ENCODE results near the gene SOBP. TPM values are rescaled to one million over a fixed set of nuclear protein-coding genes. Genes with fewer than 3 reads are reported as not detected.

Gene SOBP
- total and polyA plus RNA-seq, 5 donors from 2014 or later = 0.07 to 0.13 TPM; not detected in 3

DNA sequence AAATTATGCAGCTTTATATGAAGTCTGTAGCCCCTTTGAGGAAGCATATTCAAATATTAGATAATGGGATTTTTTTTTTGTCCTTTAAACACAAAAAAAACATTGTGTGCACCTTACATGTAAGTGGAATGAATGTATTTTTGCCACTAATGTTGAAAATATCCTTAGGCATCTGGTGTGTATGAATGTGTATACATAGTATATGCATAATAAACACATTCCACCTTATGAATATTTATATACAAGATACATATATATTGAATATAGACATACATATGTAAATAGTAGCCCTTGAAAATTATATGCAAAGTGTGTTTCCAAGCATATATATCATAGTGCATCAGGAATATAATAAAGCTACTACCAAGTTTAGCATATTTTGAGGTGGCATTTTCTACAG is 94.8 kb downstream of the SOBP start:
- ATAC-seq (ENCODE audit: low read depth in 2 of 2) (no peak), DNase-seq (no peak)
- peaks cover 23% of the 10 kb centered on the region for H3K27me3 ChIP-seq (ENCODE audit: control insufficient read depth, insufficient read depth, low read length)
- no peak overlapping the region for H3K4me3 ChIP-seq (ENCODE audit: low read depth, low read length)
- Mint-ChIP-seq H3K9me3 (no peaks in the 10 kb centered on the region), H3K27ac (no peak overlapping the region), H3K4me3 (no peak overlapping the region), H3K4me1 (no peaks in the 10 kb centered on the region), H3K36me3 (no peaks in the 10 kb centered on the region), H3K27me3 (peaks cover 37% of the 10 kb centered on the region)
- H3K4me1 ChIP-seq (ENCODE audit: control insufficient read depth, insufficient read depth, low read length, poor library complexity, severe bottlenecking) = no peaks in the 10 kb centered on the region
- no peaks in the 10 kb centered on the region for H3K36me3 ChIP-seq (ENCODE audit: control insufficient read depth, insufficient read depth, low read length)
- no peaks in the 10 kb centered on the region for H3K9me3 ChIP-seq (ENCODE audit: control insufficient read depth in 2 of 2, low read length in 2 of 2)
- no peak overlapping the region for H3K27ac ChIP-seq (ENCODE audit: insufficient read depth, low read length, poor library complexity, severe bottlenecking)

DNA sequence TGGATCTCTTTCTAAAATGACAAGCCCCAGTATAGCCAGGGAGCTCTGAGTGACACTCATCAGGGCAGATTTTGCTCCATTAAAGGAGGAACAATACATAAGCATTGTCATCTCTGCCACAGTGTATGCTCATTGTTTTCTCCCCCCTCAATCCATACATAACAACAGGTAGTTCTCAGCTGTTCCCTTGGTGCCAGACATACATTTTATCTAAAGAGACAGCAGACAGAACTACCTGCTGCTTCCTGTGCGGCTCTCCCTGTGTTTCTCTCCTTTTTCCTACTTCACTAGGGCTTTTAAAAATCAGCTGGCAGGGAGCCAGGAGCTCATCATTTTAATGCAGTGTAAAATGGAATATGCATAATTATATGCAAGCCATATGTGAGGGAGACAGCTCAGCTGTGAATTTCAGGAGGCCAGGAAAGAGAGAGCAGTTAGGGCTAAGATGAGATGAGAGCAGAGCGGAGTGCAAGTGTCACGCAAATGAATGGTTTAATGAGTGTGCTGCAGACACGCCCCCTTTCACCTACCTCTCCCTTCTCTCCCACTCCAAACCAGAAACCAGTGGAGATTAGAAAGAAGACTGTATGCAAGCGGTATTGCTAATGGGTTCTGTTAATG is 96.0 kb downstream of the SOBP start:
- peaks cover 25% of the 10 kb centered on the region for H3K27me3 ChIP-seq (ENCODE audit: control insufficient read depth, insufficient read depth, low read length)
- Mint-ChIP-seq H3K27ac (no peak overlapping the region), H3K36me3 (no peaks in the 10 kb centered on the region), H3K4me3 (no peak overlapping the region), H3K27me3 (peaks cover 44% of the 10 kb centered on the region), H3K9me3 (no peaks in the 10 kb centered on the region), H3K4me1 (no peaks in the 10 kb centered on the region)
- DNase-seq (no peak), ATAC-seq (ENCODE audit: low read depth in 2 of 2) (no peak)
- H3K9me3 ChIP-seq (ENCODE audit: control insufficient read depth in 2 of 2, low read length in 2 of 2) = no peaks in the 10 kb centered on the region
- no peak overlapping the region for H3K4me3 ChIP-seq (ENCODE audit: low read depth, low read length)
- no peaks in the 10 kb centered on the region for H3K4me1 ChIP-seq (ENCODE audit: control insufficient read depth, insufficient read depth, low read length, poor library complexity, severe bottlenecking)
- H3K36me3 ChIP-seq (ENCODE audit: control insufficient read depth, insufficient read depth, low read length) = no peaks in the 10 kb centered on the region
- no peak overlapping the region for H3K27ac ChIP-seq (ENCODE audit: insufficient read depth, low read length, poor library complexity, severe bottlenecking)

DNA sequence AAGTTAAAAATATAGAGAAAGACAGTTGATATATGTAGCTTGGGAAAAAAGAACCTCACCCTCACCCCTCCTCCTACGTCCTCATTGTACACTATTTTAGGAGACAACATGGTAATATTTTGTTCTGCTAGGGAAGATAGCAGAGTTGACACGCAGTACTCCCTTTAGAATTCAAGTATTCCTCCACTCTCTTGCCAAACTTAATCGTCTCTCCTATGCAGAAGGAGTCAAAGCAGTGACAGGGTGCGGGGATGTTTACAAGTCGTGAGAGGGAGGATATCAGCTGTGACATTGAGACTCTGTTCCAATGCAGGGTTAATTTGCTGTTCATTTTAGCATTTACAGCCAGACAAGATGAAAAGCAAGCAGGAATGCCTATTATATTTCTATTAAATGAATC is 97.5 kb downstream of the SOBP start:
- Histone ChIP-seq H3K27me3 (ENCODE audit: control insufficient read depth, insufficient read depth, low read length) (peaks cover 22% of the 10 kb centered on the region), H3K4me3 (ENCODE audit: low read depth, low read length) (no peak overlapping the region), H3K27ac (ENCODE audit: insufficient read depth, low read length, poor library complexity, severe bottlenecking) (no peak overlapping the region), H3K4me1 (ENCODE audit: control insufficient read depth, insufficient read depth, low read length, poor library complexity, severe bottlenecking) (no peaks in the 10 kb centered on the region), H3K9me3 (ENCODE audit: control insufficient read depth in 2 of 2, low read length in 2 of 2) (no peaks in the 10 kb centered on the region), H3K36me3 (ENCODE audit: control insufficient read depth, insufficient read depth, low read length) (no peaks in the 10 kb centered on the region)
- DNase-seq (no peak), ATAC-seq (ENCODE audit: low read depth in 2 of 2) (no peak)
- no peaks in the 10 kb centered on the region for H3K36me3 Mint-ChIP-seq
- no peak overlapping the region for H3K27ac Mint-ChIP-seq
- no peak overlapping the region for H3K4me3 Mint-ChIP-seq
- peaks cover 52% of the 10 kb centered on the region for H3K27me3 Mint-ChIP-seq
- no peaks in the 10 kb centered on the region for H3K9me3 Mint-ChIP-seq
- no peaks in the 10 kb centered on the region for H3K4me1 Mint-ChIP-seq

DNA sequence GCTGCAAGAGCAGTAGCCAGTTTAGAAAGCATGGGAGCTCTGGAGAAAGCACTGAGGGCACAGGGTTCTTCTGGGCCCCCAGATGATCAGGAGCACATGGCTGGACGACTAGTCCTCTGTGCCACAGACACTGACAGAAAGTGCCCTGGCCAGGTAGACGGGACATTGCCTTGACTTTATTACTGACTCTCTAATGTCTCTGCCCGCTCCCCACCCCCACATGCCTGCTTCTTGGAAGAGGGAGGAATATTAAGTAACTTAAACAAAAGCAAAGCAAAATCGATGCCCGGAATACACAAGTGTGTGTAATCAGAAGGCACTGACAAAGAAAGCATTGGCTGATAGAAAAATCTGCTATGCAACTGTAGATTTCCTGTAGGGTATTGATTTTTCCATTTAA is 99.3 kb downstream of the SOBP start:
- Mint-ChIP-seq H3K27me3 (peaks cover 62% of the 10 kb centered on the region), H3K36me3 (no peaks in the 10 kb centered on the region), H3K27ac (no peak overlapping the region), H3K4me1 (no peaks in the 10 kb centered on the region), H3K9me3 (no peaks in the 10 kb centered on the region), H3K4me3 (no peak overlapping the region)
- Histone ChIP-seq H3K27ac (ENCODE audit: insufficient read depth, low read length, poor library complexity, severe bottlenecking) (no peak overlapping the region), H3K36me3 (ENCODE audit: control insufficient read depth, insufficient read depth, low read length) (no peaks in the 10 kb centered on the region), H3K9me3 (ENCODE audit: control insufficient read depth in 2 of 2, low read length in 2 of 2) (no peaks in the 10 kb centered on the region), H3K27me3 (ENCODE audit: control insufficient read depth, insufficient read depth, low read length) (peaks cover 23% of the 10 kb centered on the region), H3K4me1 (ENCODE audit: control insufficient read depth, insufficient read depth, low read length, poor library complexity, severe bottlenecking) (no peaks in the 10 kb centered on the region), H3K4me3 (ENCODE audit: low read depth, low read length) (no peak overlapping the region)
- ATAC-seq (ENCODE audit: low read depth in 2 of 2) (no peak), DNase-seq (no peak)

DNA sequence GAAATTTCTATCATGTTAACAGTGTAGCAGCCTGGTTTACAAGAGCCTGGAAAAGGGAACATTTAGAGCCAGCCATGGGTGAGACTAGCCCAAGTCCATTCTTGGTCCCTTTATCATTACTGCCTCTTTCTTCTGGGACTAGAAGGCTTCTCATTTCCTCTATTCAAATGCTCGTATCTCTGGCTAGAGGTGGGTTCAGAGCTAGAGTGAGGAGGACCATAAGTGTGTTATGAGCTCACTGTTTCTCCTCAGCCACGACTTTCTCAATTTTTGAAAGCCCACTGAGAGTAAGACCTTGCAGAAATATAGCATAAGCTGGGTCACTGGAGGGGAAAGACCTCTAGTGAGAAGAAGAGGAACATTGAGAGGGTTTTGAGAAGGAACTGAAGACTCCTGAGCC is 100.0 kb downstream of the SOBP start:
- Histone ChIP-seq H3K4me1 (ENCODE audit: control insufficient read depth, insufficient read depth, low read length, poor library complexity, severe bottlenecking) (no peaks in the 10 kb centered on the region), H3K27me3 (ENCODE audit: control insufficient read depth, insufficient read depth, low read length) (peaks cover 20% of the 10 kb centered on the region), H3K9me3 (ENCODE audit: control insufficient read depth in 2 of 2, low read length in 2 of 2) (no peaks in the 10 kb centered on the region), H3K36me3 (ENCODE audit: control insufficient read depth, insufficient read depth, low read length) (no peaks in the 10 kb centered on the region), H3K27ac (ENCODE audit: insufficient read depth, low read length, poor library complexity, severe bottlenecking) (no peak overlapping the region), H3K4me3 (ENCODE audit: low read depth, low read length) (no peak overlapping the region)
- Mint-ChIP-seq H3K27me3 (peaks cover 64% of the 10 kb centered on the region), H3K9me3 (no peaks in the 10 kb centered on the region), H3K4me1 (no peaks in the 10 kb centered on the region), H3K36me3 (no peaks in the 10 kb centered on the region), H3K27ac (no peak overlapping the region), H3K4me3 (no peak overlapping the region)
- no peak for DNase-seq
- ATAC-seq (ENCODE audit: low read depth in 2 of 2) = no peak

DNA sequence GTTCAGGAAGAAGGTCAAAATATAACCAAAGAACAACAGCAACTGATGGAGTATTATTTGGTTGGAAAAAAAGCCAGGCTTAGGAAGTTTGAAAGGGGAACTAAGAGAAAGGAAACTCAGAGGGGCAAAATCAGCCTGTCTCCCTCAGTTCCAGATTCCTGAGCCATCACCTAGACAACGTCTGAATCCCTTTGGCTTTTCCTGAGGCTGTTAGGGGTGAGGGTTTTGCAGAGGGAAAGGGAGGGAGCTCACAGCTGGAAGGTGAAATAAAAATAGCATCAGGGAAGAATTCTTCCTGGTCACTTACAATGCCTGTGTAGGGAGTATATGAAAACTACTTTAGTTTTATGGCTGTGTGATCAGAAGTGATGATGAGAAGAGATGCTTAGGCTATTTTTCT is 100.5 kb downstream of the SOBP start:
- no peaks in the 10 kb centered on the region for H3K9me3 Mint-ChIP-seq
- no peaks in the 10 kb centered on the region for H3K4me1 Mint-ChIP-seq
- no peak for ATAC-seq (ENCODE audit: low read depth in 2 of 2)
- no peak overlapping the region for H3K27ac ChIP-seq (ENCODE audit: insufficient read depth, low read length, poor library complexity, severe bottlenecking)
- DNase-seq = no peak
- no peak overlapping the region for H3K4me3 Mint-ChIP-seq
- peaks cover 66% of the 10 kb centered on the region for H3K27me3 Mint-ChIP-seq
- peaks cover 18% of the 10 kb centered on the region for H3K27me3 ChIP-seq (ENCODE audit: control insufficient read depth, insufficient read depth, low read length)
- H3K4me3 ChIP-seq (ENCODE audit: low read depth, low read length) = no peak overlapping the region
- no peaks in the 10 kb centered on the region for H3K9me3 ChIP-seq (ENCODE audit: control insufficient read depth in 2 of 2, low read length in 2 of 2)
- no peaks in the 10 kb centered on the region for H3K4me1 ChIP-seq (ENCODE audit: control insufficient read depth, insufficient read depth, low read length, poor library complexity, severe bottlenecking)
- H3K36me3 Mint-ChIP-seq = no peaks in the 10 kb centered on the region
- no peak overlapping the region for H3K27ac Mint-ChIP-seq
- H3K36me3 ChIP-seq (ENCODE audit: control insufficient read depth, insufficient read depth, low read length) = no peaks in the 10 kb centered on the region

DNA sequence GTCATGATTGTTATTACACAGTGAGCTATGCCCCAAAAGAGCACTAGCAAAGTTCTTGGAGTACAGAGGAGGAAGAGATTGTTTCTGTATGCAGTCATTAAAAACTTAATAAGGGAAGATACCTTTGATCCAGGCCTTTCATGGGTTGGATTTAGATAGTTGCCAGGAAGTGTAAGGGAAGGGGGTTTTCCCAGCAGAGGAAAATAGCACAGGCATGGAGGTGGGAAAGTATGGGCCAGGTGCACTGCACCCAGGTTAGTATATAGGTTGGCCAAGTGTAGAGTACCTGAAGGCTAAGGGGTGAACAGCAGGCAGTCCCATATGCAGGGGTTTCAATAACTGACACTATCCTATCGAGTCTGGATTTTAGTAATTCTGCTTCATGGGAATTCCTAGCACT is 101.4 kb downstream of the SOBP start:
- H3K27me3 ChIP-seq (ENCODE audit: control insufficient read depth, insufficient read depth, low read length) = peaks cover 16% of the 10 kb centered on the region
- H3K9me3 ChIP-seq (ENCODE audit: control insufficient read depth in 2 of 2, low read length in 2 of 2) = no peaks in the 10 kb centered on the region
- Mint-ChIP-seq H3K27ac (no peak overlapping the region), H3K27me3 (peaks cover 67% of the 10 kb centered on the region), H3K4me1 (no peaks in the 10 kb centered on the region), H3K4me3 (no peak overlapping the region), H3K9me3 (no peaks in the 10 kb centered on the region), H3K36me3 (no peaks in the 10 kb centered on the region)
- no peaks in the 10 kb centered on the region for H3K4me1 ChIP-seq (ENCODE audit: control insufficient read depth, insufficient read depth, low read length, poor library complexity, severe bottlenecking)
- DNase-seq = no peak
- H3K4me3 ChIP-seq (ENCODE audit: low read depth, low read length) = no peak overlapping the region
- H3K36me3 ChIP-seq (ENCODE audit: control insufficient read depth, insufficient read depth, low read length) = no peaks in the 10 kb centered on the region
- ATAC-seq (ENCODE audit: low read depth in 2 of 2) = no peak
- no peak overlapping the region for H3K27ac ChIP-seq (ENCODE audit: insufficient read depth, low read length, poor library complexity, severe bottlenecking)

DNA sequence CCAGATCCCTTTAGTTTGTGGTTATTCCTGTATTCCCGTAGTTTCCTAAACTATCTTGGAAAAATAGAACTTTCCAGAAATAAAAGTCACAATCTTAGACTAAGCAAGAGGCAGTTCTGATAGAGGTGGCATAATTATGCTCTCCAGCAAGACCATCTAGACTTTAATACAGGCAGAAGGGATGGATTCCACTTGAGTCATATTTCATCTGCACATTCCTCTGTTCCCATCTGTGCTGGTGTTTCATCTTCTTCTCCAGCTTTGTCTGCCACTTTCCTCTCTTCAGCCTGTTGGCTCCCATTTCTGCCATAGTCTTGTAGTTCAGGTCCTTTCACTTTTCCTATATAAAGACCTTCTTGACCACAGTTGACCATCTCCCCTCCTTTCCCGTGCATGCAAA is 102.9 kb downstream of the SOBP start:
- no peaks in the 10 kb centered on the region for H3K4me1 Mint-ChIP-seq
- peaks cover 72% of the 10 kb centered on the region for H3K27me3 Mint-ChIP-seq
- no peak for ATAC-seq (ENCODE audit: low read depth in 2 of 2)
- DNase-seq = no peak
- Histone ChIP-seq H3K27me3 (ENCODE audit: control insufficient read depth, insufficient read depth, low read length) (peaks cover 13% of the 10 kb centered on the region), H3K36me3 (ENCODE audit: control insufficient read depth, insufficient read depth, low read length) (no peaks in the 10 kb centered on the region), H3K4me3 (ENCODE audit: low read depth, low read length) (no peak overlapping the region), H3K9me3 (ENCODE audit: control insufficient read depth in 2 of 2, low read length in 2 of 2) (no peaks in the 10 kb centered on the region), H3K27ac (ENCODE audit: insufficient read depth, low read length, poor library complexity, severe bottlenecking) (no peak overlapping the region), H3K4me1 (ENCODE audit: control insufficient read depth, insufficient read depth, low read length, poor library complexity, severe bottlenecking) (no peaks in the 10 kb centered on the region)
- H3K9me3 Mint-ChIP-seq = no peaks in the 10 kb centered on the region
- no peaks in the 10 kb centered on the region for H3K36me3 Mint-ChIP-seq
- no peak overlapping the region for H3K4me3 Mint-ChIP-seq
- no peak overlapping the region for H3K27ac Mint-ChIP-seq

All from CD4-positive, CD25-positive, alpha-beta regulatory T cell (primary cell).